WTC11 (cell line): Measurements from ENCODE around the gene DYNC1I1. TPM values are rescaled to one million over a fixed set of nuclear protein-coding genes. Genes with fewer than 3 reads are reported as not detected.

Experiments used
- ATAC-seq: fragments of 200-7000 bp; cut with Tn5 transposase; 2 replicates; pipeline ENCODE4 v1.10.0; 2021; ENCODE audit warnings: mild to moderate bottlenecking, moderate library complexity
- CTCF ChIA-PET: fragments of 300-600 bp; sonication (Branson Sonifier 250); formaldehyde crosslinking; loops from one replicate; lab custom pipeline; 2021; ENCODE audit warnings: antibody characterized with exemption; lab: Charles Lee
- POLR2A ChIA-PET: fragments of 350-600 bp; sonication (Branson Sonifier 250); formaldehyde crosslinking; loops from one replicate; lab custom pipeline; 2021; ENCODE audit warnings: antibody characterized with exemption; lab: Charles Lee
- DNase-seq: peaks from one replicate; pipeline ENCODE4 v3.0.0; 2021; ENCODE audit warnings: low spot score
- H3K27ac Mint-ChIP-seq: 2 replicates; pipeline ENCODE4 v1.8.0; 2021; ENCODE audit warnings: mixed read lengths
- H3K27me3 Mint-ChIP-seq: 2 replicates; pipeline ENCODE4 v1.8.0; 2021; ENCODE audit warnings: low read depth, mild to moderate bottlenecking, moderate library complexity, mixed read lengths
- H3K36me3 Mint-ChIP-seq: 2 replicates; pipeline ENCODE4 v1.8.0; 2021; ENCODE audit warnings: mixed read lengths
- H3K4me1 Mint-ChIP-seq: 2 replicates; pipeline ENCODE4 v1.8.0; 2022; ENCODE audit warnings: mixed read lengths
- H3K4me3 Mint-ChIP-seq: 2 replicates; pipeline ENCODE4 v1.8.0; 2021; ENCODE audit warnings: mild to moderate bottlenecking, moderate library complexity, mixed read lengths
- H3K9me3 Mint-ChIP-seq: 2 replicates; pipeline ENCODE4 v1.8.0; 2021; ENCODE audit warnings: mixed read lengths
- CBFB ChIP-seq: sonication (generic); formaldehyde crosslinking; IDR thresholded peaks from 2 replicates; pipeline ENCODE4 v1.8.1; 2022; ENCODE audit warnings: mild to moderate bottlenecking, low read depth, missing genetic modification reagents
- CREB1 ChIP-seq: sonication (generic); formaldehyde crosslinking; IDR thresholded peaks from 2 replicates; pipeline ENCODE4 v1.8.0; 2023; ENCODE audit warnings: mild to moderate bottlenecking, missing genetic modification reagents
- GABPB1 ChIP-seq: sonication (generic); formaldehyde crosslinking; IDR thresholded peaks from 2 replicates; pipeline ENCODE4 v1.8.1; 2023; ENCODE audit warnings: mild to moderate bottlenecking, missing genetic modification reagents
- KAT7 ChIP-seq: sonication (generic); formaldehyde crosslinking; IDR thresholded peaks from 2 replicates; pipeline ENCODE4 v1.8.1; 2023; ENCODE audit warnings: missing genetic modification reagents, mild to moderate bottlenecking, borderline replicate concordance
- MYBL2 ChIP-seq: sonication (generic); formaldehyde crosslinking; IDR thresholded peaks from 2 replicates; pipeline ENCODE4 v1.8.1; 2023; ENCODE audit warnings: mild to moderate bottlenecking, moderate library complexity, missing genetic modification reagents
- NFATC4 ChIP-seq: fragments of 250-450 bp; sonication (Bioruptor Pico); IDR thresholded peaks from 2 replicates; pipeline ENCODE4 v1.9.0; 2021; ENCODE audit warnings: mild to moderate bottlenecking
- NR1H2 ChIP-seq: sonication (generic); formaldehyde crosslinking; IDR thresholded peaks from 2 replicates; pipeline ENCODE4 v1.9.0; 2021; ENCODE audit warnings: mild to moderate bottlenecking, moderate library complexity, missing genetic modification reagents
- NR3C1 ChIP-seq: sonication (generic); formaldehyde crosslinking; conservative IDR thresholded peaks from 2 replicates; pipeline ENCODE4 v1.8.1; 2023; ENCODE audit warnings: low read depth, mild to moderate bottlenecking, missing genetic modification reagents
- PRRX2 ChIP-seq: fragments of 250-450 bp; sonication (Bioruptor Pico); IDR thresholded peaks from 2 replicates; pipeline ENCODE4 v1.8.0; 2021; ENCODE audit warnings: mild to moderate bottlenecking
- RELA ChIP-seq: sonication (generic); formaldehyde crosslinking; IDR thresholded peaks from 2 replicates; pipeline ENCODE4 v1.8.1; 2022; ENCODE audit warnings: missing genetic modification reagents, mild to moderate bottlenecking, borderline replicate concordance
- SOX15 ChIP-seq: fragments of 250-450 bp; sonication (Bioruptor Pico); IDR thresholded peaks from 2 replicates; pipeline ENCODE4 v1.9.0; 2021; ENCODE audit warnings: mild to moderate bottlenecking
- TEAD1 ChIP-seq: sonication (generic); formaldehyde crosslinking; IDR thresholded peaks from 2 replicates; pipeline ENCODE4 v1.8.0; 2022; ENCODE audit warnings: mild to moderate bottlenecking, missing genetic modification reagents
- TEAD4 ChIP-seq: sonication (generic); formaldehyde crosslinking; IDR thresholded peaks from 2 replicates; pipeline ENCODE4 v1.8.0; 2022; ENCODE audit warnings: mild to moderate bottlenecking, missing genetic modification reagents
- ZNF317 ChIP-seq: sonication (generic); formaldehyde crosslinking; IDR thresholded peaks from 2 replicates; pipeline ENCODE4 v1.8.1; 2023; ENCODE audit warnings: low read depth, mild to moderate bottlenecking, moderate library complexity, missing genetic modification reagents, borderline replicate concordance
- ZNF423 ChIP-seq: fragments of 250-450 bp; sonication (Bioruptor Pico); IDR thresholded peaks from 2 replicates; pipeline ENCODE4 v2.1.2; 2022; ENCODE audit warnings: mild to moderate bottlenecking, moderate library complexity
- total RNA-seq: library from RNA; stranded (reverse); gene quantifications from 3 replicates; pipeline ENCODE4 v1.2.3, GENCODE V29; 2021
- TF ChIP-seq, protein P1 (sequence below): sonication (generic); formaldehyde crosslinking; IDR thresholded peaks from 2 replicates; pipeline ENCODE4 v1.8.1; 2022; ENCODE audit warnings: missing genetic modification reagents, borderline replicate concordance
- TF ChIP-seq, protein P2 (sequence below): sonication (generic); formaldehyde crosslinking; IDR thresholded peaks from 2 replicates; pipeline ENCODE4 v1.8.0; 2022; ENCODE audit warnings: mild to moderate bottlenecking, missing genetic modification reagents
- TF ChIP-seq, protein P3 (sequence below): sonication (generic); formaldehyde crosslinking; IDR thresholded peaks from 2 replicates; pipeline ENCODE4 v1.8.1; 2023; ENCODE audit warnings: mild to moderate bottlenecking, missing genetic modification reagents, moderate library complexity
- TF ChIP-seq, protein P4 (sequence below): sonication (generic); formaldehyde crosslinking; IDR thresholded peaks from 2 replicates; pipeline ENCODE4 v1.8.0; 2022; ENCODE audit warnings: mild to moderate bottlenecking, missing genetic modification reagents
- TF ChIP-seq, protein P5 (sequence below): fragments of 250-450 bp; sonication (Bioruptor Pico); conservative IDR thresholded peaks from 2 replicates; pipeline ENCODE4 v1.9.0; 2021; ENCODE audit warnings: mild to moderate bottlenecking
- TF ChIP-seq, protein P6 (sequence below): fragments of 250-450 bp; sonication (Bioruptor Pico); IDR thresholded peaks from 2 replicates; pipeline ENCODE4 v1.9.0; 2021; ENCODE audit warnings: mild to moderate bottlenecking
- TF ChIP-seq, protein P7 (sequence below): sonication (generic); formaldehyde crosslinking; IDR thresholded peaks from 2 replicates; pipeline ENCODE4 v1.8.1; 2022; ENCODE audit warnings: mild to moderate bottlenecking, missing genetic modification reagents, moderate library complexity, borderline replicate concordance

The DYNC1I1 gene
- total RNA-seq, 1 experiment from 2014 or later = 2.8 TPM

DNA sequence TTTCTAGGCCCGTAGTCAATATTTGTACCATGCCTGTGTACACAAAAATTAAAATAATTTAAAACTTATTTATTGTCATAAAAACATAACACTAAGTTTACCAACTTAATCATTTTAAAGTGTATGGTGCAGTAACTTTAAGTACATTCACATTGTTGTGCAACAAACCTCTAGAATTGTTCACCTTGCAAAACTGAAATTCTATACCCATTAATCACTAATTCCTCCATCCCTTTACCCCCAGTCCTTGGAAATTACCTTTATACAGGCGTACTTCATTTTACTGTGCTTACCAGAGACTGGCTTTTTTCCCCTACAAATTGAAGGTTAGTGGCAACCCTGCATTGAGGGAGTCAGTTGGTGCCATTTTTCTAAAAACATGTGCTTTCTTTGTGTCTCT, 6.3 kb upstream of the DYNC1I1 start (continued):
- TF ChIP-seq, protein P1, sequence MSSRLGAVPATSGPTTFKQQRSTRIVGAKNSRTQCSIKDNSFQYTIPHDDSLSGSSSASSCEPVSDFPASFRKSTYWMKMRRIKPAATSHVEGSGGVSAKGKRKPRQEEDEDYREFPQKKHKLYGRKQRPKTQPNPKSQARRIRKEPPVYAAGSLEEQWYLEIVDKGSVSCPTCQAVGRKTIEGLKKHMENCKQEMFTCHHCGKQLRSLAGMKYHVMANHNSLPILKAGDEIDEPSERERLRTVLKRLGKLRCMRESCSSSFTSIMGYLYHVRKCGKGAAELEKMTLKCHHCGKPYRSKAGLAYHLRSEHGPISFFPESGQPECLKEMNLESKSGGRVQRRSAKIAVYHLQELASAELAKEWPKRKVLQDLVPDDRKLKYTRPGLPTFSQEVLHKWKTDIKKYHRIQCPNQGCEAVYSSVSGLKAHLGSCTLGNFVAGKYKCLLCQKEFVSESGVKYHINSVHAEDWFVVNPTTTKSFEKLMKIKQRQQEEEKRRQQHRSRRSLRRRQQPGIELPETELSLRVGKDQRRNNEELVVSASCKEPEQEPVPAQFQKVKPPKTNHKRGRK (CRISPR knock-in tag) = no peak
- TF ChIP-seq MYBL2 (no peak), ZNF423 (CRISPR knock-in tag) (no peak), TEAD4 (CRISPR knock-in tag) (no peak), TEAD1 (CRISPR knock-in tag) (no peak), KAT7 (CRISPR knock-in tag) (no peak), CREB1 (no peak)
- TF ChIP-seq, protein P2, sequence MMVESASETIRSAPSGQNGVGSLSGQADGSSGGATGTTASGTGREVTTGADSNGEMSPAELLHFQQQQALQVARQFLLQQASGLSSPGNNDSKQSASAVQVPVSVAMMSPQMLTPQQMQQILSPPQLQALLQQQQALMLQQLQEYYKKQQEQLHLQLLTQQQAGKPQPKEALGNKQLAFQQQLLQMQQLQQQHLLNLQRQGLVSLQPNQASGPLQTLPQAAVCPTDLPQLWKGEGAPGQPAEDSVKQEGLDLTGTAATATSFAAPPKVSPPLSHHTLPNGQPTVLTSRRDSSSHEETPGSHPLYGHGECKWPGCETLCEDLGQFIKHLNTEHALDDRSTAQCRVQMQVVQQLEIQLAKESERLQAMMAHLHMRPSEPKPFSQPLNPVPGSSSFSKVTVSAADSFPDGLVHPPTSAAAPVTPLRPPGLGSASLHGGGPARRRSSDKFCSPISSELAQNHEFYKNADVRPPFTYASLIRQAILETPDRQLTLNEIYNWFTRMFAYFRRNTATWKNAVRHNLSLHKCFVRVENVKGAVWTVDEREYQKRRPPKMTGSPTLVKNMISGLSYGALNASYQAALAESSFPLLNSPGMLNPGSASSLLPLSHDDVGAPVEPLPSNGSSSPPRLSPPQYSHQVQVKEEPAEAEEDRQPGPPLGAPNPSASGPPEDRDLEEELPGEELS = no peak
- TF ChIP-seq, protein P3, sequence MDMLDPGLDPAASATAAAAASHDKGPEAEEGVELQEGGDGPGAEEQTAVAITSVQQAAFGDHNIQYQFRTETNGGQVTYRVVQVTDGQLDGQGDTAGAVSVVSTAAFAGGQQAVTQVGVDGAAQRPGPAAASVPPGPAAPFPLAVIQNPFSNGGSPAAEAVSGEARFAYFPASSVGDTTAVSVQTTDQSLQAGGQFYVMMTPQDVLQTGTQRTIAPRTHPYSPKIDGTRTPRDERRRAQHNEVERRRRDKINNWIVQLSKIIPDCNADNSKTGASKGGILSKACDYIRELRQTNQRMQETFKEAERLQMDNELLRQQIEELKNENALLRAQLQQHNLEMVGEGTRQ (CRISPR knock-in tag) = no peak
- TF ChIP-seq, protein P4, sequence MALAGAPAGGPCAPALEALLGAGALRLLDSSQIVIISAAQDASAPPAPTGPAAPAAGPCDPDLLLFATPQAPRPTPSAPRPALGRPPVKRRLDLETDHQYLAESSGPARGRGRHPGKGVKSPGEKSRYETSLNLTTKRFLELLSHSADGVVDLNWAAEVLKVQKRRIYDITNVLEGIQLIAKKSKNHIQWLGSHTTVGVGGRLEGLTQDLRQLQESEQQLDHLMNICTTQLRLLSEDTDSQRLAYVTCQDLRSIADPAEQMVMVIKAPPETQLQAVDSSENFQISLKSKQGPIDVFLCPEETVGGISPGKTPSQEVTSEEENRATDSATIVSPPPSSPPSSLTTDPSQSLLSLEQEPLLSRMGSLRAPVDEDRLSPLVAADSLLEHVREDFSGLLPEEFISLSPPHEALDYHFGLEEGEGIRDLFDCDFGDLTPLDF (CRISPR knock-in tag) = no peak
- TF ChIP-seq, all 79 proteins: peak for 0

DNA sequence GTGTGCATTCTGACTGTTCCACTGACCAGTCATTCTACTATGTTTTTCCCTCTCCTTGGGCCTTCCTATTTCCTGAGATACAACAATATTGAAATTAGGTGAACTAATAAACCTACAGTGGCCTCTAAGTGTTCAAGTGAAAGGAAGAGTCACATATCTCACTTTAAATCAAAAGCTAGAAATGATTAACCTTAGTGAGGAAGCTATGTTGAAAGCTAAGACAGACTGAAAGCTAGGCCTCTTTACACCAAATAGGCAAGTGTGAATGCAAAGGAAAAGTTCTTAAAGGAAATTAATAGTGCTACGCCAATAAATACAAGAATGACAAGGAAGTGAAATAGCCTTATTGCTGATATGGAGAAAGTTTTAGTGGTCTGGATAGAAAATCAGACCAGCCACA, 5.7 kb upstream of the DYNC1I1 start:
- H3K27me3 Mint-ChIP-seq = peaks cover 17% of the 10 kb centered on the region
- TF ChIP-seq RELA (CRISPR knock-in tag) (no peak), GABPB1 (CRISPR knock-in tag) (no peak), SOX15 (CRISPR knock-in tag) (no peak), NFATC4 (no peak), NR1H2 (CRISPR knock-in tag) (no peak), ZNF317 (CRISPR knock-in tag) (no peak), NR3C1 (no peak), PRRX2 (CRISPR knock-in tag) (no peak), TEAD4 (CRISPR knock-in tag) (no peak), CBFB (CRISPR knock-in tag) (no peak)
- TF ChIP-seq, protein P1 (CRISPR knock-in tag) = no peak
- TF ChIP-seq, protein P5, sequence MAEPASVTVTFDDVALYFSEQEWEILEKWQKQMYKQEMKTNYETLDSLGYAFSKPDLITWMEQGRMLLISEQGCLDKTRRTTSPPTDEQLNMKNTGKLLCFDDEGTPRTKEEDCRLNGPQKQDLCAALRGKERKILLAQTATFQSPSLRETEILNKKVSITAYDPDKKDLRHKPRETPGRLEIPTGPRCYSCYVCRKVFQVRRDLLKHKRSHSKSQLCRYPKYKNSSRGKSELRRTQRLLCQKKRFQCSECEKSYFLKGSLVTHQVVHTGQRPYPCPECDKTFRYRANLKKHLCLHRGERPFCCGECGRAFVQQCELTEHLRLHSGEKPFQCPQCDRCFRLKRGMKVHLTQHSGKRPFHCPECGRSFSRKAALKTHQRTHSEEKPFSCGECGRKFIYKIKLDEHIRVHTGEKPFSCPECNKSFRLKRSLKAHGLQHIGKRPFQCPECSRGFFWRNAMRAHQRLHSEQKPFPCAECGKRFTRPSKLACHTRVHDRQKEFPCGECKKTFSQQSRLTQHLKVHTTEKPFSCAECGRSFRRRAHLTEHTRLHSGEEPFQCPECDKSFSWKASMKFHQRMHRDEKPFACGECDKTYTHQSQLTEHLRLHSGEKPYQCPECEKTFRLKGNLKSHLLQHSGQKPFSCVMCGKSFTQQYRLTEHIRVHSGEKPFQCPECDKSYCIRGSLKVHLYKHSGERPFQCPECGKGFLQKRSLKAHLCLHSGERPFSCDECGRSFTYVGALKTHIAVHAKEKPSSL (CRISPR knock-in tag) = no peak
- TF ChIP-seq, protein P6, sequence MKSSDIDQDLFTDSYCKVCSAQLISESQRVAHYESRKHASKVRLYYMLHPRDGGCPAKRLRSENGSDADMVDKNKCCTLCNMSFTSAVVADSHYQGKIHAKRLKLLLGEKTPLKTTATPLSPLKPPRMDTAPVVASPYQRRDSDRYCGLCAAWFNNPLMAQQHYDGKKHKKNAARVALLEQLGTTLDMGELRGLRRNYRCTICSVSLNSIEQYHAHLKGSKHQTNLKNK (CRISPR knock-in tag) = no peak
- TF ChIP-seq, protein P7, sequence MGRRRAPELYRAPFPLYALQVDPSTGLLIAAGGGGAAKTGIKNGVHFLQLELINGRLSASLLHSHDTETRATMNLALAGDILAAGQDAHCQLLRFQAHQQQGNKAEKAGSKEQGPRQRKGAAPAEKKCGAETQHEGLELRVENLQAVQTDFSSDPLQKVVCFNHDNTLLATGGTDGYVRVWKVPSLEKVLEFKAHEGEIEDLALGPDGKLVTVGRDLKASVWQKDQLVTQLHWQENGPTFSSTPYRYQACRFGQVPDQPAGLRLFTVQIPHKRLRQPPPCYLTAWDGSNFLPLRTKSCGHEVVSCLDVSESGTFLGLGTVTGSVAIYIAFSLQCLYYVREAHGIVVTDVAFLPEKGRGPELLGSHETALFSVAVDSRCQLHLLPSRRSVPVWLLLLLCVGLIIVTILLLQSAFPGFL = no peak
- TF ChIP-seq, all 79 proteins: peak for 0
- Mint-ChIP-seq H3K4me3 (no peak overlapping the region), H3K27ac (no peak overlapping the region), H3K36me3 (no peaks in the 10 kb centered on the region), H3K4me1 (no peaks in the 10 kb centered on the region), H3K9me3 (no peaks in the 10 kb centered on the region)
- ChIA-PET CTCF (interaction anchor here (1.4 kb wide), 1 partner anchor 105 kb away, joined by 3 read pairs; no protein-coding TSS in a partner anchor), POLR2A (no interaction called here)
- no peak for DNase-seq
- no peak for ATAC-seq
